ENCODE data around the gene OSTF1.

The OSTF1 gene

GRCh38 chr9:75167281-75167680 is 79.0 kb downstream of the OSTF1 start:
- no peak for DNase-seq (ENCODE audit: low read depth)

GRCh38 chr9:75168270-75169178 is 80.2 kb downstream of the OSTF1 start:
- no peak for DNase-seq (ENCODE audit: low read depth)

- DNase-seq (ENCODE audit: low read depth), result no peak
Measured at GRCh38 chr9:75169623-75170022, 81.3 kb downstream of the OSTF1 start.

- DNase-seq (ENCODE audit: low read depth), result no peak
Measured at GRCh38 chr9:75170898-75171360, 82.6 kb downstream of the OSTF1 start.

GRCh38 chr9:75175395-75175794 is 87.1 kb downstream of the OSTF1 start:
- no peak for DNase-seq (ENCODE audit: low read depth)

GRCh38 chr9:75176037-75176436 is 87.7 kb downstream of the OSTF1 start:
- no peak for DNase-seq (ENCODE audit: low read depth)

- no peak for DNase-seq (ENCODE audit: low read depth)
Measured at GRCh38 chr9:75181750-75182149, 93.4 kb downstream of the OSTF1 start.

GRCh38 chr9:75183306-75183705 is 95.0 kb downstream of the OSTF1 start:
- DNase-seq (ENCODE audit: low read depth), result no peak

GRCh38 chr9:75184471-75184870 is 96.2 kb downstream of the OSTF1 start:
- DNase-seq (ENCODE audit: low read depth), result no peak

GRCh38 chr9:75185585-75186170 is 97.4 kb downstream of the OSTF1 start:
- DNase-seq (ENCODE audit: low read depth), result peak; percentile 36

- DNase-seq (ENCODE audit: low read depth), result no peak
Measured at GRCh38 chr9:75186767-75187380, 98.6 kb downstream of the OSTF1 start.

- no peak for DNase-seq (ENCODE audit: low read depth)
Measured at GRCh38 chr9:75188756-75189155, 100.4 kb downstream of the OSTF1 start.

GRCh38 chr9:75190762-75191161 is 102.4 kb downstream of the OSTF1 start:
- no peak for DNase-seq (ENCODE audit: low read depth)
